ENCODE measurements around the gene PDE4B.
"Not testable (repeated sequence)": the region's sequence is repeated elsewhere in the genome, so short reads cannot be mapped to it uniquely, and the experiment has no call there.

PDE4B gene

GRCh38 chr1:65998763-65999583 lies 206.3 kb downstream of the PDE4B start:
- Histone ChIP-seq H3K27me3 (ENCODE audit: insufficient read depth, low read length) (peaks cover 52% of the 10 kb centered on the region), H3K27ac (ENCODE audit: low read length) (no peak overlapping the region), H3K36me3 (ENCODE audit: insufficient read depth, low read depth, low read length) (no peaks in the 10 kb centered on the region), H3K9me3 (ENCODE audit: insufficient read depth, low read depth, low read length) (no peaks in the 10 kb centered on the region), H3K9ac (ENCODE audit: low read depth, low read length) (no peak overlapping the region), H3K4me3 (ENCODE audit: low read length) (no peak overlapping the region), H3K4me1 (ENCODE audit: insufficient read depth, low read length) (no peaks in the 10 kb centered on the region)

DNA sequence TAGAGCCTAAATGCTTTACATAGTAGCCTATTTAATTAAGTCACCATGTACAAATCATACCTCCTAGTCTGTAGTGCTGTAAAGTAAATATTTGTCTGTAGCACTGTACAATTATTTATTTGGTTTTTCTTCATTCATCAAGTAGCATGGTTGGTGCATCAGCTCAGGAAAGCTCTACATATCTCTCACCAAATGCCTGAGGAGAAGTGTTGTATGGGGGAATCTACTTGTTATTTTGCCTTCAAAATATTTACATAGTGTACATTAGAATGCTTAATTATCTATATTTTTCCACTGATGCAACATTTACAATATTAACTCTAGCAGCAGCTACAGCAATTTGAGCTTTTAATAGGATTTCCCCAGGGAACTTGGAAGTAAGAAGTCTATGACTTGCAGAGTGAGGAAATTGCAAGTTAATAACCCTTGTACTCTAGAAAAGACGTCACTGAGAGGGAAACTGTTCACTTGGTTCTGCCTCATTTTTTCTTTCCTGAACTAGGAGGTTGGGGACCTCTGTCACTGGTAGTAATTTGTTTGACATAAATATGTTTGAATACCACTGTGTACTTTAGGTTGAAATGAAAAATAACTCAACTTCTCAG lies 207.4 kb downstream of the PDE4B start:
- no peaks in the 10 kb centered on the region for H3K4me1 ChIP-seq (ENCODE audit: insufficient read depth, low read length)
- H3K27ac ChIP-seq (ENCODE audit: low read length) = no peak overlapping the region
- peaks cover 64% of the 10 kb centered on the region for H3K27me3 ChIP-seq (ENCODE audit: insufficient read depth, low read length)
- no peak overlapping the region for H3K4me3 ChIP-seq (ENCODE audit: low read length)
- no peaks in the 10 kb centered on the region for H3K9me3 ChIP-seq (ENCODE audit: insufficient read depth, low read depth, low read length)
- no peaks in the 10 kb centered on the region for H3K36me3 ChIP-seq (ENCODE audit: insufficient read depth, low read depth, low read length)
- H3K9ac ChIP-seq (ENCODE audit: low read depth, low read length) = no peak overlapping the region

DNA sequence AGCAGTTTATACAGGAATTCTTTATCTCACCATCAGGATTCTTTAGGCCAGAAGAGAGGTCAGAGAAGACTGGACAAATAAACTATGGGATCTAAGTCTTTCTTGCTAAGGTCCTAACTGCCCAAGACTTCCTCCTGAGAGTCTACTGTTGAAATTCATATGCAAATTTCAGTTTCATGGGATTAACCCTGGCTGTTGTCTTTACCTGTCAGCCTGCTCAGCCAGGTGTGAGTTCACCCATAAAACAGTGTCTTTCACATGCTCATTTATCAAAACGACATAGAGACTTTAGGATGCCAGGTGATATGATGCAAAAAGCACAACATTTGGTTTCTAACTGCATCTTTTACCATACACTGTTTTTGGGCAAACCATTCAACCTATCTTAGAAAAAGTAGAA lies 211.0 kb downstream of the PDE4B start:
- no peak overlapping the region for H3K9ac ChIP-seq (ENCODE audit: low read depth, low read length)
- H3K4me1 ChIP-seq (ENCODE audit: insufficient read depth, low read length) = no peaks in the 10 kb centered on the region

DNA sequence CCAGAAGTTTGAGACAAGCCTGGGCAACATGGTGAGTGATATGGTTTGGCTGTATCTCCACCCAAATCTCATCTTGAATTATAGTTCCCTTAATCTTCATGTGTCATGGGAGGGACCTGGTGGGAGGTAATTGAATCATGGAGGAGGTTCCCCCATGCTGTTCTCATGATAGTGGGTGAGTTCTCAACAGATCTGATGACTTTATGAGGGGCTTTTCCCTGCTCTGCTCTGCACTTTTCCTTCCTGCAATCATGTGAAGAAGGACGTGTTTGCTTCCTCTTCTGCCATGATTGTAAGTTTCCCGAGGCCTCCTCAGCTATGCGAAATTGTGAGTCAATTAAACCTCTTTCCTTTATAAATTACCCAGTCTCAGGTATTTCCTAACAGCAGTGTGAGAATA lies 213.8 kb downstream of the PDE4B start:
- not testable (repeated sequence) for H3K9me3 ChIP-seq (ENCODE audit: insufficient read depth, low read depth, low read length); H3K9ac ChIP-seq (ENCODE audit: low read depth, low read length); H3K27ac ChIP-seq (ENCODE audit: low read length); H3K4me3 ChIP-seq (ENCODE audit: low read length); H3K36me3 ChIP-seq (ENCODE audit: insufficient read depth, low read depth, low read length); H3K4me1 ChIP-seq (ENCODE audit: insufficient read depth, low read length)
- H3K27me3 ChIP-seq (ENCODE audit: insufficient read depth, low read length) = peaks cover 79% of the 10 kb centered on the region

More for the DNA sequence above, 211.0 kb downstream of the PDE4B start:
- Histone ChIP-seq H3K27ac (ENCODE audit: low read length) (no peak overlapping the region), H3K27me3 (ENCODE audit: insufficient read depth, low read length) (peaks cover 99% of the 10 kb centered on the region), H3K9me3 (ENCODE audit: insufficient read depth, low read depth, low read length) (no peaks in the 10 kb centered on the region), H3K4me3 (ENCODE audit: low read length) (no peak overlapping the region), H3K36me3 (ENCODE audit: insufficient read depth, low read depth, low read length) (no peaks in the 10 kb centered on the region)

DNA sequence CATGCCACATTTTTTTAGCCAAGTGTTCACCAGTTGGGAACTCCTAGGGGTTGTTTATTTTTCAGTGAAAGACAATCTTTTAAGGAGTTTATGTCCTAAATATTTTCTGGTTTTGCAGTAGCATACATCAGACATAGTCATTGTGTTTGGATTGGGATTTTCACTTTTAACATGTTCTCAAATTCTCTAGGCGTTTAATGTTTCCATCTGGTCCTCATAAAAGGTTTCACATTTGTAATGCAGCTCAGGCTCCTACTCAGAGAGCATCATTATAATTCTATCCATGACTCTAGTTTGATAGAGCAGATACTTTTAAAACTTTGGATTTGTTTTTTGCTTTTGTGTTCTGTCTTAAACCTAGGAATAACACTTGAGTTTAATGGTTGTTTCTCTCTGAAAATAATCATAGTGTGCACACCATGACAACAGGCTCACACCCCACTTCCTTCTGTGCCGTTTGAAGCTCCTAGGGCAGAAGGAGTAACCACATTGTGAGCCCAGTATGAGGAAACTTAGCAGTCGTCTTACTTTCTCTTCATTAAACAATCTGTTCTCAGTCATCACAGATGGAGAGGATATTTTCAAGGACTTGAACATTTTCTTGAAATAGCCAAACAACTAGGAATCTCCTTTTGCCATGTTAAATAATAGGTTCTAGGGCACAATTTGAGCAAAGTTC lies 219.6 kb downstream of the PDE4B start:
- Histone ChIP-seq H3K27me3 (ENCODE audit: insufficient read depth, low read length) (peaks cover 23% of the 10 kb centered on the region), H3K36me3 (ENCODE audit: insufficient read depth, low read depth, low read length) (no peaks in the 10 kb centered on the region), H3K4me3 (ENCODE audit: low read length) (no peak overlapping the region), H3K9me3 (ENCODE audit: insufficient read depth, low read depth, low read length) (no peaks in the 10 kb centered on the region), H3K27ac (ENCODE audit: low read length) (no peak overlapping the region), H3K4me1 (ENCODE audit: insufficient read depth, low read length) (no peaks in the 10 kb centered on the region), H3K9ac (ENCODE audit: low read depth, low read length) (no peak overlapping the region)

GRCh38 chr1:66013371-66013770 lies 220.7 kb downstream of the PDE4B start:
- no peaks in the 10 kb centered on the region for H3K9me3 ChIP-seq (ENCODE audit: insufficient read depth, low read depth, low read length)
- H3K4me3 ChIP-seq (ENCODE audit: low read length) = no peak overlapping the region
- no peaks in the 10 kb centered on the region for H3K36me3 ChIP-seq (ENCODE audit: insufficient read depth, low read depth, low read length)
- H3K9ac ChIP-seq (ENCODE audit: low read depth, low read length) = no peak overlapping the region
- H3K4me1 ChIP-seq (ENCODE audit: insufficient read depth, low read length) = no peaks in the 10 kb centered on the region
- H3K27me3 ChIP-seq (ENCODE audit: insufficient read depth, low read length) = peaks cover 12% of the 10 kb centered on the region
- H3K27ac ChIP-seq (ENCODE audit: low read length) = no peak overlapping the region

GRCh38 chr1:66022904-66023620 lies 230.4 kb downstream of the PDE4B start:
- H3K9ac ChIP-seq (ENCODE audit: low read depth, low read length) = no peak overlapping the region
- H3K36me3 ChIP-seq (ENCODE audit: insufficient read depth, low read depth, low read length) = no peaks in the 10 kb centered on the region
- H3K9me3 ChIP-seq (ENCODE audit: insufficient read depth, low read depth, low read length) = no peaks in the 10 kb centered on the region
- H3K4me3 ChIP-seq (ENCODE audit: low read length) = no peak overlapping the region
- no peaks in the 10 kb centered on the region for H3K4me1 ChIP-seq (ENCODE audit: insufficient read depth, low read length)
- H3K27ac ChIP-seq (ENCODE audit: low read length) = no peak overlapping the region
- no peaks in the 10 kb centered on the region for H3K27me3 ChIP-seq (ENCODE audit: insufficient read depth, low read length)

- Histone ChIP-seq H3K9me3 (ENCODE audit: insufficient read depth, low read depth, low read length) (no peaks in the 10 kb centered on the region), H3K27me3 (ENCODE audit: insufficient read depth, low read length) (no peaks in the 10 kb centered on the region), H3K36me3 (ENCODE audit: insufficient read depth, low read depth, low read length) (no peaks in the 10 kb centered on the region), H3K4me1 (ENCODE audit: insufficient read depth, low read length) (no peaks in the 10 kb centered on the region), H3K9ac (ENCODE audit: low read depth, low read length) (no peak overlapping the region), H3K4me3 (ENCODE audit: low read length) (no peak overlapping the region), H3K27ac (ENCODE audit: low read length) (no peak overlapping the region)
Measured at GRCh38 chr1:66025188-66025587, 232.5 kb downstream of the PDE4B start.

DNA sequence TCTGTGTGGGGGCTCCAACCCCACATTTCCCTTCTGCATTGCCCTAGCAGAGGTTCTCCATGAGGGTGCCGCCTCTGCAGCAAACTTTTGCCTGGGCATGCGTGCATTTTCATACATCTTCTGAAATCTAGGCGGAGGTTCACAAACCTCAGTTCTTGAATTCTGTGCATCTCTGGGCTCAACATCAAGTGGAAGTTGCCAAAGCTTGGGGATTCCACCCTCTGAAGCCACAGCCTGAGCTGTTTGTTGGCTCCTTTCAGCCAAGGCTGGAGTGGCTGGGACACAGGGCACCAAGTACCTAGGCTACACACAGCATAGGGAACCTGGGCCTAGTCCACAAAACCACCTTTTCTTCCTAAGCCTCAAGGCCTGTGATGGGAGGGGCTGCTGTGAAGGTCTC lies 235.3 kb downstream of the PDE4B start:
- Histone ChIP-seq H3K4me1 (ENCODE audit: insufficient read depth, low read length) (no peaks in the 10 kb centered on the region), H3K36me3 (ENCODE audit: insufficient read depth, low read depth, low read length) (no peaks in the 10 kb centered on the region), H3K9ac (ENCODE audit: low read depth, low read length) (no peak overlapping the region), H3K4me3 (ENCODE audit: low read length) (no peak overlapping the region), H3K9me3 (ENCODE audit: insufficient read depth, low read depth, low read length) (no peaks in the 10 kb centered on the region), H3K27me3 (ENCODE audit: insufficient read depth, low read length) (no peaks in the 10 kb centered on the region), H3K27ac (ENCODE audit: low read length) (no peak overlapping the region)

DNA sequence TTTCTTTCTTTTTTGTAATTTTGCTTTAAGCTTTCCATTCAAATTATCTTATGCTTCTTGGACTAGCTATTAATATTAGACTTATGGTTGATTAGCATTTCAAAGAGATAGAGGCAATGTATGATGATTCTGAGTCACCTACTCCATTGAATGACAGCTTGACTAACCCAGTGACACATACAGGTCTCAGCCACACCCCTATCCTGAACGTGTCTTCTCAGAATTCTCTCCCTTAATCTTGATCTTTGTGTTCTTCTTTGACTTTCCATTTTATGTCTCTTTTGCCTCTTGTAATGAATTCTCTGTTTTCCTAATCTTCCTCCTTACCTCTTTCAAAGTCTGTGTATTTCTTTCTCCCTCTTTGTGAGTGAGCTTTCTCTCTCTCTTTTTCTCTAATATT lies 241.1 kb downstream of the PDE4B start:
- no peak overlapping the region for H3K9ac ChIP-seq (ENCODE audit: low read depth, low read length)
- no peaks in the 10 kb centered on the region for H3K4me1 ChIP-seq (ENCODE audit: insufficient read depth, low read length)
- no peak overlapping the region for H3K27ac ChIP-seq (ENCODE audit: low read length)
- H3K36me3 ChIP-seq (ENCODE audit: insufficient read depth, low read depth, low read length) = no peaks in the 10 kb centered on the region
- H3K4me3 ChIP-seq (ENCODE audit: low read length) = no peak overlapping the region
- H3K9me3 ChIP-seq (ENCODE audit: insufficient read depth, low read depth, low read length) = no peaks in the 10 kb centered on the region
- H3K27me3 ChIP-seq (ENCODE audit: insufficient read depth, low read length) = no peaks in the 10 kb centered on the region

- H3K36me3 ChIP-seq (ENCODE audit: insufficient read depth, low read depth, low read length) = no peaks in the 10 kb centered on the region
- H3K4me1 ChIP-seq (ENCODE audit: insufficient read depth, low read length) = no peaks in the 10 kb centered on the region
- H3K9me3 ChIP-seq (ENCODE audit: insufficient read depth, low read depth, low read length) = no peaks in the 10 kb centered on the region
- H3K27me3 ChIP-seq (ENCODE audit: insufficient read depth, low read length) = no peaks in the 10 kb centered on the region
- H3K27ac ChIP-seq (ENCODE audit: low read length) = no peak overlapping the region
- no peak overlapping the region for H3K4me3 ChIP-seq (ENCODE audit: low read length)
- H3K9ac ChIP-seq (ENCODE audit: low read depth, low read length) = no peak overlapping the region
Measured at GRCh38 chr1:66035616-66036245, 243.0 kb downstream of the PDE4B start.
